GM12892 (cell line): Measurements from ENCODE around the gene NUP188.
"Not testable (repeated sequence)": the region's sequence is repeated elsewhere in the genome, so short reads cannot be mapped to it uniquely, and the experiment has no call there.

Source experiments
- DNase-seq: peaks from one replicate; pipeline ENCODE4 v3.0.0; 2011; ENCODE audit not compliant: insufficient read length
- FAIRE-seq: peaks from 2 replicates; lab custom pipeline; 2011; peaks lifted over from hg19 to GRCh38; lab: Jason Lieb, UNC
- POLR2A ChIP-seq: IDR thresholded peaks from 2 replicates; pipeline ENCODE4 v1.6.1; 2011; ENCODE audit warnings: low read depth, low read length, control low read depth
- POLR2AphosphoS5 ChIP-seq: IDR thresholded peaks from 2 replicates; pipeline ENCODE4 v1.6.1; 2011; ENCODE audit warnings: low read depth, low read length, control low read depth
- TAF1 ChIP-seq: IDR thresholded peaks from 2 replicates; pipeline ENCODE4 v1.6.1; 2011; ENCODE audit warnings: low read depth, mild to moderate bottlenecking, control low read depth, low read length, borderline replicate concordance

The NUP188 gene

GRCh38 chr9:128969491-128969890 is 22.0 kb downstream of the NUP188 start:
- no peak for TF ChIP-seq POLR2A
- no peak for TF ChIP-seq TAF1
- TF ChIP-seq POLR2AphosphoS5, result no peak
- DNase-seq (no peak), FAIRE-seq (no peak)

GRCh38 chr9:128972956-128973355 is 25.5 kb downstream of the NUP188 start:
- TF ChIP-seq TAF1, result no peak
- TF ChIP-seq POLR2A, result no peak
- FAIRE-seq, result no peak
- no peak for DNase-seq

- FAIRE-seq, result no peak
- TF ChIP-seq POLR2AphosphoS5, result no peak
- no peak for TF ChIP-seq POLR2A
- TF ChIP-seq TAF1, result no peak
Measured at GRCh38 chr9:128979111-128979510, 31.6 kb downstream of the NUP188 start.

GRCh38 chr9:128983536-128983935 is 36.0 kb downstream of the NUP188 start:
- DNase-seq (no peak), FAIRE-seq (no peak)
- no peak for TF ChIP-seq POLR2AphosphoS5

More at GRCh38 chr9:128979111-128979510, 31.6 kb downstream of the NUP188 start:
- no peak for DNase-seq

GRCh38 chr9:128986671-128987070 is 39.2 kb downstream of the NUP188 start:
- no peak for FAIRE-seq
- DNase-seq, result no peak
- TF ChIP-seq POLR2A, result no peak
- TF ChIP-seq POLR2AphosphoS5, result no peak
- no peak for TF ChIP-seq TAF1

DNA sequence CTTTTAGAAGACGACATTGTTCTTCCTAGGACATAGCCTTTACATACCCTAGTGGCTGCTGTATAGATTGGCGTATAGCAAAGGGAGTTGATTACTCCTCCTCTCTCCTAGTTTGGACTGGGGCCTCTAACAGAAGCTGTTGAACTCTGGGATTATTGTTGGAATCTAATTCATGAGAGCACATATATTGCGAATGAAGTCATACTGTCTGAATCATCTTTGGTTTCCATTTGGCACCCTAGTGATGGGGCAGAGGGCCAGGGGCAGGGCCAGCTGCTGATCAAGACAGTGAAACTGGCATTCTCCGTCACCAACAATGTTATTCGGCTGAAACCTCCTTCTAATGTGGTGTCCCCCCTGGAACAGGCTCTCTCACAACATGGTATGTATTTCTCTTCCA is 40.3 kb downstream of the NUP188 start:
- FAIRE-seq, result no peak
- no peak for TF ChIP-seq POLR2AphosphoS5
- no peak for TF ChIP-seq POLR2A
- no peak for DNase-seq

DNA sequence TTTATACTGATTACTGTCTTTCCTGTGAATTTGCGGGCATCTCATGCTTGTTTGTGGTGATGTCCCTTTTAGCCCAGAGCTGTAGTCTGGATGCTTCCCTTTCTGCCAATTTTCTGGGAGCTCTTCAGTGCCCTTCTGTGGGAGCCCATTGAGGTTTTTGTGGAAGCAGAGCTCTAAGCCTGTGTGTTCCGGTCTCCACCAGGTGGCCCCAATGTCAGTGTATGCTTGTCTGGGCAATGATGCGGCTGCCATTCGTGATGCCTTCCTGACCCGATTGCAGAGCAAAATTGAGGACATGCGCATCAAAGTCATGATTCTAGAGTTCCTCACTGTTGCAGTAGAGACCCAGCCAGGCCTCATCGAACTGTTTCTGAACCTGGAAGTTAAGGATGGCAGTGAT is 45.5 kb downstream of the NUP188 start:
- DNase-seq (no peak), FAIRE-seq (no peak)

DNA sequence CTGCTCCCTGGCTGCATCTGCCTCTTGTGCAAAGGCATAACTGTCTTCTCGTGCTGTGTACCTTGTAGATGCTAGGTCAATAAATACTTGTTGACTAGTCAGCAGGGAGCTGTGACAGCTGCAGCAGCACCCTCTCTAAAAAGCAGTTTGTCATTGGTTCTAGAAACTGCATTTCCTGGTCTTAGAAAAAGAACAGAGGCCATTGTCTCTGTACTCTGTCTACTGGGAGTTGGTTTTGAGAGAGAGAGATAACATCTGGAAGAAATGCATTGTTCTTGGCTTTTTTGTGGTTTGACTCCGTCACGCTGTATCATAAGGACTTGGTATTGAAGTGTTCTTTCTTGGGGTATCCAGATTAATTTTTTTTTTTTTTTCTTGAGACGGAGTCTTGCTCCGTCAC is 48.3 kb downstream of the NUP188 start:
- DNase-seq (no peak), FAIRE-seq (no peak)
- TF ChIP-seq POLR2A (no peak), TAF1 (no peak)

More for the DNA sequence above, 45.5 kb downstream of the NUP188 start:
- TF ChIP-seq POLR2A (no peak), TAF1 (no peak), POLR2AphosphoS5 (no peak)

- TF ChIP-seq POLR2AphosphoS5, result no peak
- no peak for TF ChIP-seq TAF1
- TF ChIP-seq POLR2A, result no peak
- FAIRE-seq (no peak), DNase-seq (no peak)
Measured at GRCh38 chr9:128998462-128998861, 51.0 kb downstream of the NUP188 start.

DNA sequence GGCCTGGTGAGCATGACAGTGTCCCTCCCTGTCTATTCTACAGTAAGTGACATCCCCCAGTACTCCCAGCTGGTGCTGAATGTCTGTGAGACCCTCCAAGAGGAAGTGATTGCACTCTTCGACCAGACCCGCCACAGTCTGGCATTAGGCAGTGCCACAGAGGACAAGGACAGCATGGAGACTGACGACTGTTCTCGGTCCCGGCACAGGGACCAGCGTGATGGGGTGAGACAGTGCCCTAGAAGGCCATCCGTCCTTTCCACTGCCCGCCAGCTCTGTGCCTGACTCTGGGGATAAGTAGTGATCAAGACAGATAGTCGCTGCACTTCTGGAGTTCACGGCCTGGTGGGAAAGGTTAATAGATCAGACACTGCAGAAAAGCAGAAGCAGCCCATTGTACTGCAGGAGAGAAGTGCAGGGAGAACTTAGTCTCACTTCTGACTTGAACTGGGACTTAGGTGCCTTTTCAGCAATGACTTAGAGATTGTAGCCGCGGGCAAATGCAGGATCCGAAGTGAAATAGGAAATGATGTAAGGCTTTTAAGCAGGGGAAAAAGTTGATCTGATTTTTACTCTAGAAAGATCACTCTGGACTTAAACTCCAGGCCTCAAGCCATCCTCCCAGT is 52.2 kb downstream of the NUP188 start:
- no peak for DNase-seq
- TF ChIP-seq POLR2A, result no peak
- no peak for TF ChIP-seq TAF1
- TF ChIP-seq POLR2AphosphoS5, result no peak
- FAIRE-seq, result no peak

- no peak for DNase-seq
- TF ChIP-seq POLR2A (no peak), TAF1 (no peak), POLR2AphosphoS5 (no peak)
- no peak for FAIRE-seq
Measured at GRCh38 chr9:129001504-129002325, 54.2 kb downstream of the NUP188 start.

GRCh38 chr9:129002992-129003391 is 55.5 kb downstream of the NUP188 start:
- no peak for DNase-seq
- FAIRE-seq, result no peak
- TF ChIP-seq TAF1, result no peak
- no peak for TF ChIP-seq POLR2A
- TF ChIP-seq POLR2AphosphoS5, result no peak

DNA sequence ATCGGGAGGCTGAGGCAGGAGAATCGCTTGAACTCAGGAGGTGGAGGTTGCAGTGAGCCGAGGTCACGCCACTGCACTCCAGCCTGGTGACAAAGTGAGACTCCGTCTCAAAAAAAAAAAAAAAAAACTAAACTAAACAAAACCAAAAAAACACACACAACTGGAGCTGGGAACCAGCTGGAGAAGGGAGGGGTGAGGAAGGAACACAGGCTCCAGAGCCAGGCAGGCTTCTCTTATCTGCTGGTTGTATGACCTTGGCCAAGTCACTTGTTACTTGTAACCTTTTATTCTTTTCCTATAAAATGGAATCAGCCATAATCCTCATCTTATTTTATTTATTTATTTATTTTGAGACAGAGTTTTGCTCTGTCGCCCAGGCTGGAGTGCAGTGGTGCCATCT is 56.7 kb downstream of the NUP188 start:
- DNase-seq, FAIRE-seq: not testable (repeated sequence)
